Stomach (tissue), 4 donors: ENCODE results near the gene GALK1.

Experiments used
- CTCF ChIP-seq, 7 experiments: fragments of 450-650 bp in 4 of 7; fragments of 200-600 bp in 3 of 7; sonication (generic) in 3 of 7; IDR thresholded peaks; one replicate each; pipeline ENCODE4 v1.5.1; 2016 to 2019; ENCODE audit warnings: antibody characterized with exemption in 7 of 7, control low read depth in 2 of 7, mild to moderate bottlenecking in 1 of 7
- EP300 ChIP-seq: sonication (generic); formaldehyde crosslinking; IDR thresholded peaks from one replicate; pipeline ENCODE4 v1.6.1; 2017; ENCODE audit warnings: antibody characterized with exemption
- POLR2A ChIP-seq, 4 donors: fragments of 450-650 bp; IDR thresholded peaks; one replicate each; pipeline ENCODE4 v1.6.1; 2016; ENCODE audit warnings: antibody characterized with exemption in 4 of 4, control low read depth in 2 of 4, mild to moderate bottlenecking in 1 of 4, moderate library complexity in 1 of 4
- POLR2AphosphoS5 ChIP-seq, 3 donors: sonication (generic); formaldehyde crosslinking; IDR thresholded peaks; one replicate each; pipeline ENCODE4 v1.6.1; 2016; ENCODE audit warnings: antibody characterized with exemption in 3 of 3

- TF ChIP-seq CTCF (IDR thresholded peaks at IDR 0.05) (no peak), EP300 (no peak), POLR2A (IDR thresholded peaks at IDR 0.05) (no peak), POLR2AphosphoS5 (IDR thresholded peaks at IDR 0.05) (no peak)
Observed at GRCh38 chr17:75729351-75729750, 35.6 kb downstream of the GALK1 start.
